Mucosa of descending colon (tissue), 3 donors: ENCODE measurements around the gene TNIK. TPM values are rescaled to one million over a fixed set of nuclear protein-coding genes. Genes with fewer than 3 reads are reported as not detected.
"Not testable (repeated sequence)": the region's sequence is repeated elsewhere in the genome, so short reads cannot be mapped to it uniquely, and the experiment has no call there.

Source experiments
- ATAC-seq: fragments of 200-7000 bp; cut with Tn5 transposase; one replicate; pipeline ENCODE4 v1.9.1; 2020; ENCODE audit warnings: mild to moderate bottlenecking, moderate library complexity
- DNase-seq, 3 donors: peaks; one replicate each; pipeline ENCODE4 v3.0.0-alpha.2; 2020
- H3K36me3 ChIP-seq: fragments of 200-600 bp; one replicate; pipeline ENCODE4 v1.8.0; 2021; ENCODE audit warnings: low read depth, mild to moderate bottlenecking
- H3K4me1 ChIP-seq: fragments of 200-600 bp; one replicate; pipeline ENCODE4 v1.8.0; 2021; ENCODE audit warnings: low read depth, mild to moderate bottlenecking
- H3K4me3 ChIP-seq: fragments of 200-600 bp; one replicate; pipeline ENCODE4 v1.8.0; 2021; ENCODE audit warnings: mild to moderate bottlenecking
- H3K9me3 ChIP-seq: fragments of 200-600 bp; one replicate; pipeline ENCODE4 v1.8.0; 2021; ENCODE audit warnings: mild to moderate bottlenecking
- CTCF ChIP-seq: fragments of 200-600 bp; IDR thresholded peaks from one replicate; pipeline ENCODE4 v1.8.0; 2022; ENCODE audit warnings: antibody characterized with exemption, mild to moderate bottlenecking
- intact Hi-C, 2 donors: fragments of 100-400 bp; cut with DNase I in 1 of 2; cut with micrococcal nuclease in 1 of 2; formaldehyde crosslinking; loops; one replicate each; pipeline versions ENCODE4 v1.11.0 to v1.11.1; 2022; cut with DNase I, micrococcal nuclease
- total RNA-seq, 3 donors: library from RNA; stranded (reverse); fragmentation: NEBNext Ultra II Directional in 2 of 3; extraction: Animal tissue kit (Norgen Biotek cat#: 25700) in 2 of 3; gene quantifications; one replicate each; pipeline versions ENCODE4 v1.2.1 to v1.2.4, GENCODE V29; 2021 to 2023
- donor health status: DM: no; HTN: no; CAD: no; lungs with moderate emphysema.
- donor health status: DM: no; HTN: no; CAD: no.
- donor health status: DM: no; HTN: yes; CAD: no.

Gene TNIK
- total RNA-seq, 3 donors from 2014 or later = 27.2 to 33.0 (median 28.0) TPM

- H3K9me3 ChIP-seq = no peaks in the 10 kb centered on the region
- intact Hi-C loops = no loop called here
- no peak for ATAC-seq
- no peak overlapping the region for H3K4me3 ChIP-seq
- TF ChIP-seq CTCF = no peak
- no peak for DNase-seq
- H3K36me3 ChIP-seq = no peaks in the 10 kb centered on the region
- no peaks in the 10 kb centered on the region for H3K4me1 ChIP-seq
Observed at GRCh38 chr3:171242170-171242569, 218.0 kb downstream of the TNIK start.

- H3K9me3 ChIP-seq, intact Hi-C loops, H3K36me3 ChIP-seq, H3K4me3 ChIP-seq, ATAC-seq, H3K4me1 ChIP-seq, DNase-seq: not testable (repeated sequence)
Observed at GRCh38 chr3:171241655-171242054, 218.6 kb downstream of the TNIK start.

- no peak for DNase-seq
- Histone ChIP-seq H3K4me3 (no peak overlapping the region), H3K4me1 (no peaks in the 10 kb centered on the region), H3K36me3 (no peaks in the 10 kb centered on the region), H3K9me3 (no peaks in the 10 kb centered on the region)
- ATAC-seq = no peak
- intact Hi-C loops = no loop called here
- no peak for TF ChIP-seq CTCF
Observed at GRCh38 chr3:171240504-171240835, 219.7 kb downstream of the TNIK start.

- H3K9me3 ChIP-seq = no peaks in the 10 kb centered on the region
- no peak for TF ChIP-seq CTCF
- H3K4me1 ChIP-seq = no peaks in the 10 kb centered on the region
Observed at GRCh38 chr3:171239757-171240503, 220.3 kb downstream of the TNIK start.

GRCh38 chr3:171237009-171237385 is 223.2 kb downstream of the TNIK start:
- no peaks in the 10 kb centered on the region for H3K9me3 ChIP-seq
- intact Hi-C loops = no loop called here
- DNase-seq (no peak), ATAC-seq (no peak)
- H3K4me1 ChIP-seq = no peaks in the 10 kb centered on the region
- H3K4me3 ChIP-seq = no peak overlapping the region
- no peak for TF ChIP-seq CTCF
- no peaks in the 10 kb centered on the region for H3K36me3 ChIP-seq

More at GRCh38 chr3:171239757-171240503, 220.3 kb downstream of the TNIK start:
- intact Hi-C loops = no loop called here
- no peak for ATAC-seq
- no peaks in the 10 kb centered on the region for H3K36me3 ChIP-seq
- H3K4me3 ChIP-seq = no peak overlapping the region
- no peak for DNase-seq

GRCh38 chr3:171236265-171237008 is 223.8 kb downstream of the TNIK start:
- no peak for TF ChIP-seq CTCF
- no peak for ATAC-seq
- H3K9me3 ChIP-seq = no peaks in the 10 kb centered on the region
- intact Hi-C loops = no loop called here
- H3K4me3 ChIP-seq = no peak overlapping the region
- H3K36me3 ChIP-seq = no peaks in the 10 kb centered on the region
- no peaks in the 10 kb centered on the region for H3K4me1 ChIP-seq
- no peak for DNase-seq
